Calu3 (cell line): ENCODE data around the gene UBN1. TPM values are rescaled to one million over a fixed set of nuclear protein-coding genes. Genes with fewer than 3 reads are reported as not detected.

ENCODE experiments used
- BruUV-seq: library from RNA; stranded (reverse); fragments of 400-500 nt; replicated peaks from 2 replicates; lab custom pipeline; 2021; lab: Mats Ljungman, UMichigan
- CTCF ChIA-PET: fragments of 300-600 bp; sonication (Branson Sonifier 250); formaldehyde crosslinking; loops from one replicate; lab custom pipeline; 2022; ENCODE audit warnings: antibody characterized with exemption; lab: Charles Lee
- DNase-seq: peaks from one replicate; pipeline ENCODE4 v3.0.0; 2022
- H3K27ac Mint-ChIP-seq: one replicate; pipeline ENCODE4 v1.8.0; 2022; ENCODE audit warnings: mixed read lengths; ENCODE audit not compliant: unreplicated experiment
- H3K27me3 Mint-ChIP-seq: one replicate; pipeline ENCODE4 v1.8.0; 2022; ENCODE audit warnings: mixed read lengths; ENCODE audit not compliant: unreplicated experiment
- H3K36me3 Mint-ChIP-seq: one replicate; pipeline ENCODE4 v1.8.0; 2022; ENCODE audit warnings: mild to moderate bottlenecking, moderate library complexity, mixed read lengths; ENCODE audit not compliant: insufficient read depth, unreplicated experiment
- H3K4me1 Mint-ChIP-seq: one replicate; pipeline ENCODE4 v1.8.0; 2022; ENCODE audit warnings: mild to moderate bottlenecking, low read depth, mixed read lengths; ENCODE audit not compliant: unreplicated experiment
- H3K4me3 Mint-ChIP-seq: one replicate; pipeline ENCODE4 v1.8.0; 2022; ENCODE audit warnings: mild to moderate bottlenecking, low read depth, moderate library complexity, mixed read lengths; ENCODE audit not compliant: unreplicated experiment
- H3K9me3 Mint-ChIP-seq: one replicate; pipeline ENCODE4 v1.8.0; 2022; ENCODE audit warnings: low read depth, mixed read lengths; ENCODE audit not compliant: unreplicated experiment
- intact Hi-C: fragments of 100-400 bp; cut with micrococcal nuclease; formaldehyde crosslinking; loops from one replicate; pipeline ENCODE4 v1.10.0; 2022; ENCODE audit not compliant: unreplicated experiment
- total RNA-seq: library from RNA; stranded (reverse); gene quantifications from 2 replicates; pipeline ENCODE4 v1.2.3, GENCODE V29; 2022
- TF ChIP-seq, protein P1 (sequence below): fragments of 200-600 bp; IDR thresholded peaks from one replicate; pipeline ENCODE4 v1.8.0; 2022; ENCODE audit warnings: antibody characterized with exemption; ENCODE audit not compliant: unreplicated experiment

The UBN1 gene
- total RNA-seq, 1 experiment from 2014 or later, result 50.5 TPM

- TF ChIP-seq, protein P1, sequence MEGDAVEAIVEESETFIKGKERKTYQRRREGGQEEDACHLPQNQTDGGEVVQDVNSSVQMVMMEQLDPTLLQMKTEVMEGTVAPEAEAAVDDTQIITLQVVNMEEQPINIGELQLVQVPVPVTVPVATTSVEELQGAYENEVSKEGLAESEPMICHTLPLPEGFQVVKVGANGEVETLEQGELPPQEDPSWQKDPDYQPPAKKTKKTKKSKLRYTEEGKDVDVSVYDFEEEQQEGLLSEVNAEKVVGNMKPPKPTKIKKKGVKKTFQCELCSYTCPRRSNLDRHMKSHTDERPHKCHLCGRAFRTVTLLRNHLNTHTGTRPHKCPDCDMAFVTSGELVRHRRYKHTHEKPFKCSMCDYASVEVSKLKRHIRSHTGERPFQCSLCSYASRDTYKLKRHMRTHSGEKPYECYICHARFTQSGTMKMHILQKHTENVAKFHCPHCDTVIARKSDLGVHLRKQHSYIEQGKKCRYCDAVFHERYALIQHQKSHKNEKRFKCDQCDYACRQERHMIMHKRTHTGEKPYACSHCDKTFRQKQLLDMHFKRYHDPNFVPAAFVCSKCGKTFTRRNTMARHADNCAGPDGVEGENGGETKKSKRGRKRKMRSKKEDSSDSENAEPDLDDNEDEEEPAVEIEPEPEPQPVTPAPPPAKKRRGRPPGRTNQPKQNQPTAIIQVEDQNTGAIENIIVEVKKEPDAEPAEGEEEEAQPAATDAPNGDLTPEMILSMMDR, result no peak
- DNase-seq, result no peak
- Mint-ChIP-seq H3K36me3 (peaks cover 38% of the 10 kb centered on the region), H3K4me3 (no peak overlapping the region), H3K4me1 (peaks cover 46% of the 10 kb centered on the region), H3K27ac (no peak overlapping the region), H3K27me3 (no peaks in the 10 kb centered on the region), H3K9me3 (peaks cover 6% of the 10 kb centered on the region)
- no TSS peak for BruUV-seq
- intact Hi-C loops, result loop anchor here (2.0 kb wide), 1 partner anchor 41 kb away; no protein-coding TSS in a partner anchor
- CTCF ChIA-PET, result no interaction called here
Observed at GRCh38 chr16:4923853-4924252, 76.6 kb downstream of the UBN1 start.

DNA sequence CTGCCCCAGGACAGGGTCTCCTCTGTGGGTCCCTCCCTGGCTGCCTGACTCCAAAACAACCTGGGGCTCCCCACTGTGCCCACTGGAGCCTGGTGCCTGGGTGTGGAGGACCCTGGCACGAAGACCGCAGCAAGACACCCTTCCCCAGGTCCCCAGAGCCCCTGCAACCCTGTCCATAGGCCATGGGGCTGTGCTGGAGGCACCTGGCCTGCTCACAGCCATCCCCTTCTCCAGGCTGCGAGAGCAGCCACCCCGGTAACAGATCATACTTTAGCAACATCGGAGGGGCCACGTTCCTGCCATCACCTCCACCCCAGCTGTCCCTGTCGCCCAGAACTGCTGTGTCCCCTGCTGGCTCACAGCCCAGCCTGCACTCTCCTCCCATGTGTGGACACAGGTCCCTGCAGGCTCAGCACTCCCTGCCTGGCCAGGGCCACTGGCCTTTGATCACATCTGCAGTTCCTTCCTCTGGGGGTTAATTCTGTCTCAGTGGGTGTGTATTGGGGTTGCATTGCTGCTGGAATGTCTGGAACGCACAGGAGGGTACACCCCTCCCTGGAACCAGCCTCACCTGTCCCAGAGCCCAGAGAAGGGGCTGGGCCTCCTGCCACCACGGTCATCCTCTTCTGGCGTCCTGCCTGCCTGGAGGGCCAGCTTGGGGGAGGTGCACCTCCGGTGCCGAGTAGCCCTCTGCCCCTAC lies 77.5 kb downstream of the UBN1 start:
- intact Hi-C loops, result loop anchor here (2.0 kb wide), 1 partner anchor 42 kb away; no protein-coding TSS in a partner anchor
- Mint-ChIP-seq H3K36me3 (peaks cover 39% of the 10 kb centered on the region), H3K27me3 (no peaks in the 10 kb centered on the region), H3K4me1 (peaks cover 37% of the 10 kb centered on the region), H3K27ac (peak overlapping the region; percentile 94), H3K9me3 (peaks cover 6% of the 10 kb centered on the region), H3K4me3 (peak overlapping the region; percentile 66)
- DNase-seq, result peak; percentile 95
- TF ChIP-seq, protein P1, result no peak
- BruUV-seq, result no TSS peak
- CTCF ChIA-PET, result interaction anchor here (0.6 kb wide), 1 partner anchor 18 kb away, joined by 5 read pairs; no protein-coding TSS in a partner anchor

- CTCF ChIA-PET, result interaction anchor here (0.6 kb wide), 1 partner anchor 18 kb away, joined by 5 read pairs; no protein-coding TSS in a partner anchor
- Mint-ChIP-seq H3K27me3 (no peaks in the 10 kb centered on the region), H3K9me3 (peaks cover 6% of the 10 kb centered on the region), H3K27ac (peak overlapping the region; percentile 94), H3K36me3 (peaks cover 39% of the 10 kb centered on the region), H3K4me1 (peaks cover 36% of the 10 kb centered on the region), H3K4me3 (peak overlapping the region; percentile 66)
- DNase-seq, result no peak
- intact Hi-C loops, result loop anchor here (2.0 kb wide), 1 partner anchor 42 kb away; no protein-coding TSS in a partner anchor
- TF ChIP-seq, protein P1, result no peak
- no TSS peak for BruUV-seq
Observed at GRCh38 chr16:4925293-4925607, 78.0 kb downstream of the UBN1 start.

DNA sequence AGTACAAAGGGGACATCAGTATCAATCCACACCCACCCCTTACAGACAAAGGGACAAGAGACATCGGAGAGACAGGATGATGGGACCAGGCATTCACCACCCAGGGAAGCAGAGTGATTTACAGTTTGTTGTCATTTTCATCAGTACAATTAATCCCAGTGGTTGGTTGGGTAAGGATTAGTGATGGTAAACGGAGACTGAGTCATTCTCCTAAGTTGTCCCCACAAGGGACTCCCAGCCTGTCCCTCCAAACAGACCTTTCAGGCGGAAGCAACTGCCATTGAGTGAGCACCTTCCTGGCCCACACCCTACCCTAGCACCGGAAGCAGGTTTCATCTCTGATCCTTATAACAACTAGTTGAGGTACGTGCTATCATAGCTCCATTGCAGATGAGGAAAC lies 78.5 kb downstream of the UBN1 start:
- Mint-ChIP-seq H3K27ac (no peak overlapping the region), H3K9me3 (peaks cover 6% of the 10 kb centered on the region), H3K27me3 (no peaks in the 10 kb centered on the region), H3K36me3 (peaks cover 39% of the 10 kb centered on the region), H3K4me1 (peaks cover 36% of the 10 kb centered on the region), H3K4me3 (peak overlapping the region; percentile 66)
- CTCF ChIA-PET, result interaction anchor here (0.6 kb wide), 1 partner anchor 19 kb away, joined by 5 read pairs; no protein-coding TSS in a partner anchor
- no TSS peak for BruUV-seq
- TF ChIP-seq, protein P1, result no peak
- intact Hi-C loops, result loop anchor here (2.0 kb wide), 1 partner anchor 43 kb away; no protein-coding TSS in a partner anchor
- no peak for DNase-seq
